ENCODE data around the gene TSGA10IP.

DNA sequence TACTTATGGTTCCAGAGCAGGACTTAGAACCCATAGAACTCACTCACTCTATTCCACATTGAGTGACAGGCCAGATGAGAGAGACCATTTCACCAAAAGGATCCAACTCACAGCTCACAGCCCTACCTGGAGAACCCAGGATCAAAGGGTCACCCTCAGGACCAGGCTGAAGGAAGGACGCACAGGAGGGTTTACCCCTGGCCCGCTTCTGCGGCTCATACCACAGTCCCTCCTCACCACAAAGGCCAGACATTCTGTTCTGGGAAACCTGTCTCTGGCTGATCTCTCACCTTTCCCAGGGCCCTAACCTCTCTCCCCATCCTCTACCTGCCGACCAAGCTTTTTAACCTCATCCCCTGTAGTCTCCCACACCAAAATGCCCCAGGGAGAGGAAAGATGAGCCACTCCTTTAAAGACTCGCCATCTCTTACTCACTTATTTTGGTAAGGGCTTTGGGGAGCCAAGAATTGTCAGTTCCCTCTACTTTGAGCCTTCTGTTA lies 49.7 kb upstream of the TSGA10IP start:
- TF ChIP-seq POLR2A (IDR thresholded peaks at IDR 0.05) (no peak), CTCF (IDR thresholded peaks at IDR 0.05) (no peak), POLR2AphosphoS5 (IDR thresholded peaks at IDR 0.05) (no peak), EP300 (IDR thresholded peaks at IDR 0.05) (no peak)
